ENCODE measurements around the gene IFNA4.
"Not testable (repeated sequence)": the region's sequence is repeated elsewhere in the genome, so short reads cannot be mapped to it uniquely, and the experiment has no call there.

IFNA4 gene

DNA sequence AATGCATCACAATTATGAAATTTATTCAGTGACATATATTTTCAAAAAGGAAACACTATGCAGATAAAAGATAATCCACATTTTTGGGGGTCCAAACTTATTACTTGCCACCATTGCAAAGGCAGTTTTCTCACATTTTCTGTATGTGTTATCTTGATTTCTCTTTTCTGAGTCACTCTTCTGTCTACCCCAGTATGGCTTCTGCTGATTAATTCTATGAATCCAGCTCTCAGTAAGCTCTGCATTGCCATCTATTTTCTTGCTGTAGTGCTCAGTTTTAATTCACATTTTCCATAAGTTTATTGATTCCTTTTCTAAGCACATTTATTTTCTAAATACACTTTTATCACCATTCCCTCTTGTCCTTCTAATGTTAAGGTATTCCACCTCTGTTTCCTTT, 17.8 kb upstream of the IFNA4 start:
- DNase-seq (ENCODE audit: insufficient read length, low spot score), result no peak
- no peak for FAIRE-seq
- TF ChIP-seq POLR2A (IDR thresholded peaks at IDR 0.05; ENCODE audit: low read depth, low read length) (no peak), POU2F2 (IDR thresholded peaks at IDR 0.05; ENCODE audit: low read depth, low read length) (no peak), POLR2AphosphoS5 (IDR thresholded peaks at IDR 0.05; ENCODE audit: low read depth, low read length) (no peak), TAF1 (IDR thresholded peaks at IDR 0.05; ENCODE audit: low read depth, low read length) (no peak)

DNA sequence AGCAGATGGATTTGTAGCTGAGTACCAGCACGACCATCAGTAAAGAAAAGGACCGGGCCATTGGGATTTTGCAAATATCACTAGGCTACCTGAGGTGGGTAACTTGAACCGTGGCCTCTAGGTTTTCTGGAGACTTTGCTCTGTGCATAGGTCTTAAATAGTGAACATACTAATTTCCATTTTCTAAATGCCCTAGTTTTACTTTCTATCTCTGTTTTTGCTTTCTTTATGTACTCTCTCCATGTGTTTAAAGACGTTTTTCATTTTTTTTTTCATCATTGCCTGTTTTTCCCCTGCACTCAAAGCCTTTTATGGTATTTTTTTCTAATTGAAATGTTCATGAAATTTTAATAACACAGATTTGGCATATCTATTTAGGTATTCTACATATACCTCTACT, 14.7 kb upstream of the IFNA4 start, which contains the start of gene IFNA7:
TSS of gene IFNA7 (minus strand) at position 101 of the 400 bp plus-strand sequence. CDS start at position 61, 40 bp downstream.
- not testable (repeated sequence) for FAIRE-seq; DNase-seq (ENCODE audit: insufficient read length, low spot score)

DNA sequence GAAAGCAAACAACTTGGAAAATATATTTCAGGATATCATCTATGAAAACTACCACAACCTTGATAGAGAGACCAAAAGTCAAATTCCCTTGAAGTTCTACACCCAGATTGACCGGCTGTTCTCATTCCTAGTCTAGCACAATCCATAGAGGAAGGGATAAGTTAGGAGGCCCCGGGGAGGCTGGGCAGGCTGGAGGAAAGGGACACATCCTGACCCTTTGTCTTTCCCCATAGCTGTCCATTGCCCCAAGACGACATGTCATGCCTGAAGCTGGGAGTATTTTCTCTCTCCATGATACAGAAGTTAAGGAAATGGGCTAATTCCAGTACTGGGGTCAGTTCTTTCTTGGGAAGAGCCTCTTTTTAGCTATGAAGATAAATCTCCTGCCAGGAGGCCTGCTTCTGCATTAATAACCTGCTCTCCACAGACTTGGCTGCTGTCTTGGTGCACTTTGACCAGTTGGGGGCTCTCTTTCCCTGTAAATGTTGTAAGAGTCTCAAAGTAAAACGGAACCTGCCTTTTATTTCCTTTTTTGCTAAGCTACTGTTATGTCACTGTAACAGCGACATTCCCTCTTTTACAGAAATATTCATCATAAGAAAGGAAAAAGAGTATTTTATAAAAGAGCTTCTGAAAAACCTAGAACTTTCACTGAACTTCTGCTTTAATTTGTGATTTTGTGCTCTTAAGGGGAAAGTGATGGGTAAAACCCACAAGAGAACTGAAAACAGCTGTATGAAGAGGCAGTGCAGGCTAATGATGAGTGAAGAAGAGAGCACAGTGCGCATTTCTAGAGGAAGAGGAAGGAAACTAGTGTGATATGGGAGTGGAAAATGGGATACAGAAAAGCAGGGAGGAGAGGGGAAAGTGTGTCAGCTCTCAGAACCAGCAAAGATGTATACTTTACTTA, 7.7 kb upstream of the IFNA4 start:
- FAIRE-seq, result peak; percentile 68
- not testable (repeated sequence) for DNase-seq (ENCODE audit: insufficient read length, low spot score)

DNA sequence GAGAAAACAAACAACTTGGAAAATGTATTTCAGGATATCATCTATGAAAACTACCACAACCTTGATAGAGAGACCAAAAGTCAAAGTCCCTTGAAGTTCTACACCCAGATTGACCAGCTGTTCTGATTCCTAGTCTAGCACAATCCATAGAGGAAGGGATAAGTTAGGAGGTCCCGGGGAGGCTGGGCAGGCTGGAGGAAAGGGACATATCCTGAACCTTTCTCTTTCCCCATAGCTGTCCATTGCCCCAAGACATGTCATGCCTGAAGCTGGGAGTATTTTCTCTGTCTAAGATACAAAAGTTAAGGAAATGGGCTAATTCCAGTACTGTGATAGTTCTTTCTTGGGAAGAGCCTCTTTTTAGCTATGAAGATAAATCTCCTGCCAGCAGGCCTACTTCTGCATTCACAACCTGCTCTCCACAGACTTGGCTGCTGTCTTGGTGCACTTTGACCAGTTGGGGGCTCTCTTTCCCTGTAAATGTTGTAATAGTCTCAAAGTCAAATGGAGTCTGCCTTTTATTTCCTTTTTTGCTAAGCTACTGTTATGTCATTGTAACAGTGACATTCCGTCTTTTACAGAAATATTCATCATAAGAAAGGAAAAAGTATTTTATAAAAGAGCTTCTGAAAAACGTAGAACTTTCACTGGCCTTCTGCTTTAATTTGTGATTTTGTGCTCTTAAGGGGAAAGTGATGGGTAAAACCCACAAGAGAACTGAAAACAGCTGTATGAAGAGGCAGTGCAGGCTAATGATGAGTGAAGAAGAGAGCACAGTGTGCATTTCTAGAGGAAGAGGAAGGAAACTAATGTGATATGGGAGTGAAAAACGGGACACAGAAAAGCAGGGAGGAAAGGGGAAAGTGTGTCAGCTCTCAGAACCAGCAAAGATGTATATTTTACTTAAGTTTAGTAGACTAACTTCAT, 4.3 kb downstream of the IFNA4 start:
- peak; percentile 17; the same call in 1 of the 2 replicates for TF ChIP-seq SPI1 (IDR thresholded peaks at IDR 0.05; ENCODE audit: low read depth, low read length)
- DNase-seq (ENCODE audit: insufficient read length, low spot score), result not testable (repeated sequence)
- peak; percentile 40 for FAIRE-seq

DNA sequence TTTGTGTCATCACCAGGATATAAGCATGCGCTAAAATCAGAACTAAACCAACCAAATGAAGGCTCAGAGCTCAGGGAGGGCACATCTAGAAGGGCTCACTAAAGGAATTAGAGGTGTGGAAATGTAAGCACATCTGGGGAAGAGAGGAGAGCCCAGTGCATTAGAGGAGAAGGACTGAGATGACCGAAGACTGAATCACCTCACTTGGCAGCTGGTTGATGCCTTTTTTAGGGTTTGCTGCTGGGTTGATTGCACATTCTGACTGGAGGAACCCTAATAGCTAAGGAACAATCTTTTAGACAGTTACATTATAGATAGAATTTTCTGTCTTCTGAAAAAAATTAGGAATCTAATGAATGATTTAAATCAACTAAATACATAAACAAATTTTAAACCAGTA, 12.7 kb downstream of the IFNA4 start:
- FAIRE-seq, result no peak
- no peak for DNase-seq (ENCODE audit: insufficient read length, low spot score)
- TF ChIP-seq POLR2A (IDR thresholded peaks at IDR 0.05; ENCODE audit: low read depth, low read length), result no peak
- no peak for TF ChIP-seq SPI1 (IDR thresholded peaks at IDR 0.05; ENCODE audit: low read depth, low read length)

DNA sequence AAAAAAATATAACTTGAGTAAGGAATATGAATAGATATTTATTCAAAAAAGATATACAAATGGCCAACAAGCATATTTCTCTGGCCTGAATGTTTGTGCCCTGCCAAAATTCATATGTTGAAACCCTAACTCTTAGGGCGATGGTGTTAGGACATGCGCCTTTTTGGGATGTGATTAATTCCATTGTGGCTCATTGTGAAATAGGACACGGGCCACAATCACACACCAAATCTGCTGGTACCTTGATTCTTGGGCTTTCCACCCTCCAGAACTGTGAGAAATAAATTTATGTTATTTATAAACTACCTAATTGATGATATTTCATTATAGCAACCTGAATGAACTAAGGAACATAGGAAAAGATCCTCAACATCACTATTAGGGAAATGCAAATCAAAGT, 15.2 kb downstream of the IFNA4 start:
- TF ChIP-seq TAF1 (IDR thresholded peaks at IDR 0.05; ENCODE audit: low read depth, low read length), result no peak
- TF ChIP-seq POLR2A (IDR thresholded peaks at IDR 0.05; ENCODE audit: low read depth, low read length), result no peak
- TF ChIP-seq SPI1 (IDR thresholded peaks at IDR 0.05; ENCODE audit: low read depth, low read length), result no peak
- TF ChIP-seq POLR2AphosphoS5 (IDR thresholded peaks at IDR 0.05; ENCODE audit: low read depth, low read length), result no peak
- no peak for TF ChIP-seq PAX5 (IDR thresholded peaks at IDR 0.05; ENCODE audit: insufficient read depth, low read length, severe bottlenecking)
- no peak for TF ChIP-seq POU2F2 (IDR thresholded peaks at IDR 0.05; ENCODE audit: low read depth, low read length)
- no peak for FAIRE-seq
- no peak for DNase-seq (ENCODE audit: insufficient read length, low spot score)

DNA sequence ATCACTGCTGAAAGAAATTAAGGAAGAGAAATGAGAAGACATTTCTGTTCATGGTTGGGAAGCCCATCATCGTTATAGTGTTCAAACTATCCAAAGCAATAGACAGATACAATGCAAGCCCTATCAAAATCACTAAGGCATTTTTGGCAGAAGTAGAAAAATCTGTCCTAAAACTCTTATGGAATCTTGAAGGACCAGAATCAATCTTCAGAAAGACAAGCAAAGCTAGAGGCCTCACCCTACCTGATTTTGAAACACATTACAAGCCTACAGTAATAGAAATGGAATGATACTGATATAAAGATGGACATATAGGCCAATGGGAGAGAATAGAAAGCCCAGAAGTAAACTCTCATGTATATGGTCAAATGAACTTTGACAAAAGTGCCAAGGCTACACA, 16.0 kb downstream of the IFNA4 start:
- no peak for DNase-seq (ENCODE audit: insufficient read length, low spot score)
- no peak for FAIRE-seq
- TF ChIP-seq SPI1 (IDR thresholded peaks at IDR 0.05; ENCODE audit: low read depth, low read length) (no peak), TAF1 (IDR thresholded peaks at IDR 0.05; ENCODE audit: low read depth, low read length) (no peak), PAX5 (IDR thresholded peaks at IDR 0.05; ENCODE audit: insufficient read depth, low read length, severe bottlenecking) (no peak), POU2F2 (IDR thresholded peaks at IDR 0.05; ENCODE audit: low read depth, low read length) (no peak)

DNA sequence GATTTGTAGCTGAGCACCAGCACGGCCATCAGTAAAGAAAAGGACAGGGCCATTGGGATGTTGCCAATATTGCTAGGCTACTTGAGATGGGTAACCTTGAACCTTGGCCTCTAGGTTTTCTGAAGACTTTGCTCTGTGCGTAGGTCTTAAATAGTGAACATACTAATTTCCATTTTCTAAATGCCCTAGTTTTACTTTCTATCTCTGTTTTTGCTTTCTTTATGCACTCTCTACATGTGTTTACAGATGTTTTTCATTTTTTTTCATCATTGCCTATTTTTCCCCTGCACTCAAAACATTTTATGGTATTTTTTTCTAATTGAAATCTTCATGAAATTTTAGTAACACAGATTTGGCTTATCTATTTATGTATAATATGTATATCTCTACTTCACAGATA, 20.8 kb downstream of the IFNA4 start, which contains the start of gene IFNA21:
TSS of gene IFNA21 (minus strand) at position 101 of the 400 bp plus-strand sequence. CDS start at position 53, 48 bp downstream.
- DNase-seq (ENCODE audit: insufficient read length, low spot score); FAIRE-seq: not testable (repeated sequence)

DNA sequence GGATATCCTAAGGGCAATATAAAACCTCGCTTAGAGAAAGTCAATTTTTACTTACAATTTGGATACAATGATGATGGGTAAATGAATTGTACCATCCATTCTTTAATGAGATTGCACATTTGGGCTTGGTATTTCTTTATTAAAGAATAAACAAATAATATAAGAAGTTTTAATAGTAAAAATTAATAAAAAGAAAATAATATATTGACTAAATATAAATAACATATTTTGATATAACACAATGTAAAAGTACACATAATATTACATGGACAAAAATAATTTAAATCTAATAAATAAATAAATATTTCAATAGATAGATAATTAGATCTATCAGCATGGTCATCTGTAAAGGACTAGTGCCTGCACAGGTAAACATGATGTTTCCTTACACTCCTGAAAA, 21.9 kb downstream of the IFNA4 start:
- TF ChIP-seq POU2F2 (IDR thresholded peaks at IDR 0.05; ENCODE audit: low read depth, low read length) (no peak), SPI1 (IDR thresholded peaks at IDR 0.05; ENCODE audit: low read depth, low read length) (no peak), POLR2AphosphoS5 (IDR thresholded peaks at IDR 0.05; ENCODE audit: low read depth, low read length) (no peak), PAX5 (IDR thresholded peaks at IDR 0.05; ENCODE audit: insufficient read depth, low read length, severe bottlenecking) (no peak), TAF1 (IDR thresholded peaks at IDR 0.05; ENCODE audit: low read depth, low read length) (no peak), POLR2A (IDR thresholded peaks at IDR 0.05; ENCODE audit: low read depth, low read length) (no peak)
- DNase-seq (ENCODE audit: insufficient read length, low spot score) (no peak), FAIRE-seq (no peak)

DNA sequence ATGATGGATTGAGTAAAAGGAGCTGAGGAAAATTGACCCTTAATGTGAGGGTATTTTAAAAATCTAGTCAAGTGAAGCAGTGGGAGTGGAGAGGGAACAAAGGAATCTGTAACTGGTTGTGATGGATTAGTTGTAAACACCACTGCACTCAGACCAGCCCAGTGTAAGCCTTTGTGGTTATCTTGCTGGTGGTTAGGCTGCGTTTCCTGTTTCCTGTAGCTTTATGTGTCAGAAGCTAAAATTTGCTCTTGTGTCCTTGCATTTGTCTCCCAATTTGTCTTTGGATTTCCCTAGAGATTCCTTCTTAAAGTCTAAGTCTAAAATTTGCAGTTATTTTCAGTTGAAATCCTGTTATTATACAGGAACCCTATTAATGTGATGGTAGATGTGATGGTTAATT, 27.2 kb downstream of the IFNA4 start:
- peak; percentile 67 for TF ChIP-seq SPI1 (IDR thresholded peaks at IDR 0.05; ENCODE audit: low read depth, low read length)
- TF ChIP-seq POLR2A (IDR thresholded peaks at IDR 0.05; ENCODE audit: low read depth, low read length), result no peak
- peak; percentile 89 for FAIRE-seq

DNA sequence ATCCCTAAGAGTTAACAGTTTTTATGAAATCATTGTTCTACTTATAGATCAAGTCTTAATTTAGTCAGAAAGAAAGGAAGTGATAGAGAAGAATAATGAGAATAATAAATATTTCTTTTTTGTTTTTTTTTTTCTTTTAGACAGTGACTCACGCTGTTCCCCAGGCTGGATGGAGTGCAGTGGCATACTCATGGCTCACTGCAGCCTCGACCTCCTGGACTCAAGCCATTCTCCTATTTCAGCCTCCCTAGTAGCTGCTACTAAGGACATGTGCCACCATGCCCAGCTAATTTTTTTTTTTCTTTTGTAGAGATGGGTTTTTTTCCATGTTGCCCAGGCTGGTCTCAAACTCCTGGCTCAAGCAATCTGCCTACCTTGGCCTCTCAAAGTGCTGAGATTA, 31.9 kb downstream of the IFNA4 start:
- TF ChIP-seq TAF1 (IDR thresholded peaks at IDR 0.05; ENCODE audit: low read depth, low read length) (no peak), SPI1 (IDR thresholded peaks at IDR 0.05; ENCODE audit: low read depth, low read length) (no peak), PAX5 (IDR thresholded peaks at IDR 0.05; ENCODE audit: insufficient read depth, low read length, severe bottlenecking) (no peak), POLR2A (IDR thresholded peaks at IDR 0.05; ENCODE audit: low read depth, low read length) (no peak)
- no peak for FAIRE-seq
- DNase-seq (ENCODE audit: insufficient read length, low spot score), result no peak

More for the DNA sequence above, 27.2 kb downstream of the IFNA4 start:
- DNase-seq (ENCODE audit: insufficient read length, low spot score), result no peak

All from GM12891 (cell line).